Hepatocyte (in vitro differentiated cells): ENCODE measurements around the gene PIM3. TPM values are rescaled to one million over a fixed set of nuclear protein-coding genes. Genes with fewer than 3 reads are reported as not detected.

Source experiments
- DNase-seq: peaks from one replicate; pipeline ENCODE4 v3.0.0-alpha.2; 2016; ENCODE audit warnings: low spot score
- H2AFZ ChIP-seq: fragments of 200-600 bp; sonication (generic); 2 replicates; pipeline ENCODE4 v1.6.0; 2016; ENCODE audit warnings: antibody characterized with exemption, mild to moderate bottlenecking
- H3K27ac ChIP-seq: fragments of 200-600 bp; sonication (generic); 2 replicates; pipeline ENCODE4 v1.5.1; 2016; ENCODE audit warnings: mild to moderate bottlenecking
- H3K27me3 ChIP-seq: fragments of 200-600 bp; sonication (generic); 2 replicates; pipeline ENCODE4 v1.6.1; 2016
- H3K36me3 ChIP-seq: fragments of 200-600 bp; sonication (generic); replicated peaks from 2 replicates; pipeline ENCODE4 v1.5.1; 2016; ENCODE audit warnings: low read depth; ENCODE audit not compliant: insufficient read depth
- H3K4me1 ChIP-seq: fragments of 200-600 bp; sonication (generic); 2 replicates; pipeline ENCODE4 v1.5.1; 2016; ENCODE audit warnings: mild to moderate bottlenecking, moderate library complexity; ENCODE audit not compliant: insufficient read depth
- H3K4me2 ChIP-seq: fragments of 200-600 bp; sonication (generic); 2 replicates; pipeline ENCODE4 v1.6.0; 2016
- H3K4me3 ChIP-seq: fragments of 200-600 bp; sonication (generic); 2 replicates; pipeline ENCODE4 v1.5.1; 2016; ENCODE audit warnings: mild to moderate bottlenecking
- H3K79me2 ChIP-seq: fragments of 200-600 bp; sonication (generic); 2 replicates; pipeline ENCODE4 v1.6.0; 2017; ENCODE audit warnings: mild to moderate bottlenecking
- H3K9me2 ChIP-seq: fragments of 200-600 bp; sonication (generic); replicated peaks from 2 replicates; pipeline ENCODE4 v1.6.0; 2017; ENCODE audit warnings: mild to moderate bottlenecking; ENCODE audit not compliant: insufficient read depth
- H3K9me3 ChIP-seq: fragments of 200-600 bp; sonication (generic); 2 replicates; pipeline ENCODE4 v1.5.1; 2016; ENCODE audit warnings: low read depth, mild to moderate bottlenecking
- H4K20me1 ChIP-seq: fragments of 200-600 bp; sonication (generic); 2 replicates; pipeline ENCODE4 v1.6.0; 2016; ENCODE audit warnings: mild to moderate bottlenecking; ENCODE audit not compliant: insufficient read depth, poor library complexity, severe bottlenecking
- EZH2 ChIP-seq: fragments of 200-600 bp; sonication (generic); IDR thresholded peaks from 2 replicates; pipeline ENCODE4 v1.6.1; 2016; ENCODE audit warnings: antibody characterized with exemption, mild to moderate bottlenecking, borderline replicate concordance
- EZH2phosphoT487 ChIP-seq: fragments of 200-600 bp; sonication (generic); IDR thresholded peaks from one replicate; pipeline ENCODE4 v1.6.1; 2018; ENCODE audit warnings: antibody characterized with exemption, mild to moderate bottlenecking, low read depth, moderate library complexity; ENCODE audit not compliant: unreplicated experiment, severe bottlenecking
- WGBS: methylation state at CpG from one replicate; pipeline ENCODE4 v1.1.6; 2016; ENCODE audit warnings: low lambda C conversion rate; ENCODE audit errors: missing lambda C conversion rate; 5-methylcytosine and 5-hydroxymethylcytosine counted together
- polyA plus RNA-seq: library from polyadenylated mRNA; unstranded; fragments of >200 nt; fragmentation: Nextera tagmentation; extraction: Ambion mirVana; gene quantifications from 2 replicates; pipeline ENCODE4 v1.2.1, GENCODE V29; 2016
- total RNA-seq: library from RNA; depleted of rRNA; stranded (reverse); fragments of >200 nt; gene quantifications from 2 replicates; pipeline ENCODE4 v1.2.3, GENCODE V29; 2014
- TF ChIP-seq, protein P1 (sequence below): fragments of 200-600 bp; sonication (generic); IDR thresholded peaks from 2 replicates; pipeline ENCODE4 v1.5.1; 2016; ENCODE audit warnings: antibody characterized with exemption, mild to moderate bottlenecking; ENCODE audit not compliant: poor library complexity

The PIM3 gene
- total and polyA plus RNA-seq, 2 experiments from 2014 or later = 81.1 to 138 TPM

DNA sequence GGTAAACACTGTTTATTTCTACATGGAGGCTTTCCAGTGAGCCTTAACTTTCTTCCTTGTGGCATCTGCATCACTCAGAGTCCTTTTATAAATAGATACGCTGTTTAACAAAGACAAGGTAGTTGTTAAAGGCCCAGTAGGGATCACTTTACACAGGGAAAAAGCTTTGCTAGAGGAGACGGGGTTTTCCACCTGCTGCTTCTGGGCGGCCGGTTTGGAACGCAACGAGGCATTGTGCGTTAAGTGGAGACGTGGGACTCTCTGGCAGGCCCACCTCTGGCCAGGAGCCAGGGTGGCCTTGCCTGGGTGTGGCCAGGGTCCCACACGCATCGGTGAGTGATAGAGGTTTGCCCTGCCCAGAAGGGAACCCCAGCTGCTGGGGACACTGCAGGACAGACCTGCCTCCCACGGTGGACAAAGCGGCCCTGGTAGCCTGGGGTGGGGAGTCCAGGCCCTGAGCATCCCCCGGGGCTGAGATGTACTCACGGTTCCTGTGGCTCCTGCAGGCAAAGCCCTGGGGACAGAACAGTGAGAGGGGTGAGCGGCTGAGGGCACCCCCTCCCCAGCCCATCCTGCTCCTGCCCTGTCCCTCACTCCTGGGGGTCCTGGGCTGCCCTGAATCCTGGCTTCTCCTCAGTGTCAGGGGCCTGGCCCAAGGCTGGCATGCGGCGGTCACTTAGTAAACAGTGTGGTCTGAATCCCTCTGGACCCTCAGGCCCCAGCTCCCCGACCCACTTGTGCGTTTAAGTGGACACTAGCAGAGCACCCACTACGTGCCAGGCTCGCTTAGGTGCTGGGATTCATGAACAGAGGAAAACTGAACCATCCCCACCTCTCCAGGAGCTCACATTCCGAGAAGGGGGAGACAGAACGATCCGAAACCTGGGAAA lies 47.8 kb downstream of the PIM3 start:
- Histone ChIP-seq H3K27me3 (peaks cover 33% of the 10 kb centered on the region), H3K36me3 (no peaks in the 10 kb centered on the region), H3K4me2 (no peak overlapping the region), H3K9me3 (no peaks in the 10 kb centered on the region), H4K20me1 (no peaks in the 10 kb centered on the region), H3K4me1 (peaks cover 8% of the 10 kb centered on the region), H3K27ac (no peak overlapping the region), H2AFZ (no peak overlapping the region), H3K4me3 (no peak overlapping the region), H3K79me2 (no peaks in the 10 kb centered on the region), H3K9me2 (no peaks in the 10 kb centered on the region)
- TF ChIP-seq EZH2 (no peak), EZH2phosphoT487 (no peak)
- TF ChIP-seq, protein P1, sequence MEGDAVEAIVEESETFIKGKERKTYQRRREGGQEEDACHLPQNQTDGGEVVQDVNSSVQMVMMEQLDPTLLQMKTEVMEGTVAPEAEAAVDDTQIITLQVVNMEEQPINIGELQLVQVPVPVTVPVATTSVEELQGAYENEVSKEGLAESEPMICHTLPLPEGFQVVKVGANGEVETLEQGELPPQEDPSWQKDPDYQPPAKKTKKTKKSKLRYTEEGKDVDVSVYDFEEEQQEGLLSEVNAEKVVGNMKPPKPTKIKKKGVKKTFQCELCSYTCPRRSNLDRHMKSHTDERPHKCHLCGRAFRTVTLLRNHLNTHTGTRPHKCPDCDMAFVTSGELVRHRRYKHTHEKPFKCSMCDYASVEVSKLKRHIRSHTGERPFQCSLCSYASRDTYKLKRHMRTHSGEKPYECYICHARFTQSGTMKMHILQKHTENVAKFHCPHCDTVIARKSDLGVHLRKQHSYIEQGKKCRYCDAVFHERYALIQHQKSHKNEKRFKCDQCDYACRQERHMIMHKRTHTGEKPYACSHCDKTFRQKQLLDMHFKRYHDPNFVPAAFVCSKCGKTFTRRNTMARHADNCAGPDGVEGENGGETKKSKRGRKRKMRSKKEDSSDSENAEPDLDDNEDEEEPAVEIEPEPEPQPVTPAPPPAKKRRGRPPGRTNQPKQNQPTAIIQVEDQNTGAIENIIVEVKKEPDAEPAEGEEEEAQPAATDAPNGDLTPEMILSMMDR = no peak
- DNase-seq = peak; percentile 21
- whole genome bisulfite sequencing = 81% methylated on average over 24 of the region's 24 CpGs

- H3K27me3 ChIP-seq = peaks cover 40% of the 10 kb centered on the region
- H4K20me1 ChIP-seq = no peaks in the 10 kb centered on the region
- H3K79me2 ChIP-seq = no peaks in the 10 kb centered on the region
- no peak overlapping the region for H2AFZ ChIP-seq
- DNase-seq = peak; percentile 7
- 91% methylated on average over 16 of the region's 16 CpGs for WGBS
- peaks cover 8% of the 10 kb centered on the region for H3K4me1 ChIP-seq
- no peak overlapping the region for H3K27ac ChIP-seq
- H3K4me3 ChIP-seq = no peak overlapping the region
- no peak overlapping the region for H3K4me2 ChIP-seq
- H3K9me2 ChIP-seq = no peaks in the 10 kb centered on the region
- H3K36me3 ChIP-seq = no peaks in the 10 kb centered on the region
- TF ChIP-seq, protein P1 = no peak
- TF ChIP-seq EZH2 (no peak), EZH2phosphoT487 (no peak)
- no peaks in the 10 kb centered on the region for H3K9me3 ChIP-seq
Measured at GRCh38 chr22:50009251-50009650, 48.7 kb downstream of the PIM3 start.

- no peak overlapping the region for H3K27ac ChIP-seq
- peaks cover 8% of the 10 kb centered on the region for H3K4me1 ChIP-seq
- H3K4me3 ChIP-seq = no peak overlapping the region
- H4K20me1 ChIP-seq = no peaks in the 10 kb centered on the region
- peaks cover 47% of the 10 kb centered on the region for H3K27me3 ChIP-seq
- H3K9me2 ChIP-seq = no peaks in the 10 kb centered on the region
- 84% methylated on average over 41 of the region's 46 CpGs for WGBS
- H3K4me2 ChIP-seq = peak overlapping the region; percentile 46
- DNase-seq = peak; percentile 11
- no peaks in the 10 kb centered on the region for H3K36me3 ChIP-seq
- H3K79me2 ChIP-seq = no peaks in the 10 kb centered on the region
- TF ChIP-seq, protein P1 = no peak
- TF ChIP-seq EZH2 (no peak), EZH2phosphoT487 (no peak)
- H3K9me3 ChIP-seq = no peaks in the 10 kb centered on the region
- H2AFZ ChIP-seq = no peak overlapping the region
Measured at GRCh38 chr22:50009765-50010675, 49.4 kb downstream of the PIM3 start.
